Measurements from ENCODE around the gene GGCX. TPM values are rescaled to one million over a fixed set of nuclear protein-coding genes. Genes with fewer than 3 reads are reported as not detected.

The GGCX gene
- total and polyA plus RNA-seq, 2 of the 13 experiments (the other 11 are each of a cell fraction or from before 2014, with no cell fraction given): 72.5 to 103 TPM

- TF ChIP-seq ZNF512B (CRISPR knock-in tag; IDR thresholded peaks at IDR 0.05; ENCODE audit: borderline replicate concordance) (no peak), SOX5 (CRISPR knock-in tag; IDR thresholded peaks at IDR 0.05; ENCODE audit: borderline replicate concordance) (no peak), TBL1XR1 (IDR thresholded peaks at IDR 0.05; ENCODE audit: borderline replicate concordance, low read length, partially characterized antibody) (peak; percentile 66), SATB2 (CRISPR knock-in tag; IDR thresholded peaks at IDR 0.05) (no peak), CHCHD3 (CRISPR knock-in tag; IDR thresholded peaks at IDR 0.05) (0 out of 2 replicates have a peak, but pooled peaks have one; percentile 8), PHB2 (IDR thresholded peaks at IDR 0.05; ENCODE audit: partially characterized antibody) (no peak), ZBTB21 (CRISPR knock-in tag; IDR thresholded peaks at IDR 0.05) (no peak), ZNF549 (CRISPR knock-in tag; IDR thresholded peaks at IDR 0.05) (no peak), ZNF343 (CRISPR knock-in tag; IDR thresholded peaks at IDR 0.05) (no peak), MEIS2 (CRISPR knock-in tag; IDR thresholded peaks at IDR 0.05) (no peak; the same call in 1 of the 2 replicates), CC2D1A (CRISPR knock-in tag; IDR thresholded peaks at IDR 0.05) (no peak), ZNF788 (CRISPR knock-in tag; IDR thresholded peaks at IDR 0.05; ENCODE audit: borderline replicate concordance) (no peak; the same call in 1 of the 2 replicates), THAP7 (CRISPR knock-in tag; IDR thresholded peaks at IDR 0.05) (no peak), SIN3A (IDR thresholded peaks at IDR 0.05; ENCODE audit: borderline replicate concordance, low read depth, low read length) (peak; percentile 91; the same call in 1 of the 2 replicates), MAF1 (CRISPR knock-in tag; IDR thresholded peaks at IDR 0.05; ENCODE audit: borderline replicate concordance) (no peak), CERS6 (CRISPR knock-in tag; IDR thresholded peaks at IDR 0.05) (no peak), HNRNPUL1 (IDR thresholded peaks at IDR 0.05; ENCODE audit: low read depth, low read length) (no peak; the same call in 1 of the 2 replicates), HMGA1 (CRISPR knock-in tag; conservative IDR thresholded peaks at IDR 0.05) (no peak), ZBTB7A (CRISPR knock-in tag; IDR thresholded peaks at IDR 0.05) (peak; percentile 62), ZNF629 (CRISPR knock-in tag; conservative IDR thresholded peaks at IDR 0.05) (no peak; the same call in 1 of the 2 replicates), SNAPC4 (CRISPR knock-in tag; IDR thresholded peaks at IDR 0.05) (no peak)
These were observed 41.4 kb upstream of the GGCX start, which contains the start of gene TMEM150A (continued) for GRCh38 chr2:85602476-85603234.

All from HepG2 (cell line).